Measurements from ENCODE around the gene TP53TG5. TPM values are rescaled to one million over a fixed set of nuclear protein-coding genes. Genes with fewer than 3 reads are reported as not detected.

TP53TG5 gene
- total and polyA plus RNA-seq, 7 donors: 0.03 to 0.36 TPM; not detected in 5

DNA sequence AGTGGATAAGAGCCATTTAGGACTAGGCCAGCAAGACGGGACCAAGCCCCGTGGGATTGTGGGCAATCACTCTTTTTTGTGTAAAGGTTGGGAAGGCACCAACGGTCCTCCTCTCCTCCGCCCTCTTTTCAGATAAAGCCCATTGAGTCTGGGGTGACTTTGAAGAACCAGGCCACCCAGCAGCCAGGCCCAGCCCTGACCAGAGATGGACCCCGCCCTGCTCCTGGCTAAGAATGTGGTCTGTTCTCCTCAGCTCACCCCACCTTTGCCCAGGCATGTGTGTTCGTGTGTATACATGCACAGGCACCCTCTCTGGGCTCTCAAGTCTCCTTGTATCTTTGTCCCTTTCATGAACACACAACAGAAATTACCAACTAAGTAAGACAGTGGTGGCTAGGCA lies 39.0 kb downstream of the TP53TG5 start:
- intact Hi-C loops (cut with DNase I): loop anchor here (5.0 kb wide), 1 partner anchor 108 kb away; no protein-coding TSS in a partner anchor
- Histone ChIP-seq H3K27ac (peak overlapping the region; percentile 94 to 99 (median 97)), H3K36me3 (peaks cover 6 to 31% (median 11%) of the 10 kb centered on the region in 4 donors), H3K4me3 (no peak overlapping the region), H3K9me3 (no peaks in the 10 kb centered on the region), H3K4me1 (peaks cover 6 to 88% (median 82%) of the 10 kb centered on the region in 4 donors), H3K27me3 (no peaks in the 10 kb centered on the region)
- TF ChIP-seq POLR2A (IDR thresholded peaks at IDR 0.05): no peak
- TF ChIP-seq, protein P1, sequence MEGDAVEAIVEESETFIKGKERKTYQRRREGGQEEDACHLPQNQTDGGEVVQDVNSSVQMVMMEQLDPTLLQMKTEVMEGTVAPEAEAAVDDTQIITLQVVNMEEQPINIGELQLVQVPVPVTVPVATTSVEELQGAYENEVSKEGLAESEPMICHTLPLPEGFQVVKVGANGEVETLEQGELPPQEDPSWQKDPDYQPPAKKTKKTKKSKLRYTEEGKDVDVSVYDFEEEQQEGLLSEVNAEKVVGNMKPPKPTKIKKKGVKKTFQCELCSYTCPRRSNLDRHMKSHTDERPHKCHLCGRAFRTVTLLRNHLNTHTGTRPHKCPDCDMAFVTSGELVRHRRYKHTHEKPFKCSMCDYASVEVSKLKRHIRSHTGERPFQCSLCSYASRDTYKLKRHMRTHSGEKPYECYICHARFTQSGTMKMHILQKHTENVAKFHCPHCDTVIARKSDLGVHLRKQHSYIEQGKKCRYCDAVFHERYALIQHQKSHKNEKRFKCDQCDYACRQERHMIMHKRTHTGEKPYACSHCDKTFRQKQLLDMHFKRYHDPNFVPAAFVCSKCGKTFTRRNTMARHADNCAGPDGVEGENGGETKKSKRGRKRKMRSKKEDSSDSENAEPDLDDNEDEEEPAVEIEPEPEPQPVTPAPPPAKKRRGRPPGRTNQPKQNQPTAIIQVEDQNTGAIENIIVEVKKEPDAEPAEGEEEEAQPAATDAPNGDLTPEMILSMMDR (IDR thresholded peaks at IDR 0.05): no peak
- no peak for TF ChIP-seq POLR2AphosphoS5 (IDR thresholded peaks at IDR 0.05)
- no peak for TF ChIP-seq EP300 (IDR thresholded peaks at IDR 0.05)
- no peak for DNase-seq
- 21 to 76% methylated on average over 6 of the region's 6 CpGs for WGBS, 2 donors

DNA sequence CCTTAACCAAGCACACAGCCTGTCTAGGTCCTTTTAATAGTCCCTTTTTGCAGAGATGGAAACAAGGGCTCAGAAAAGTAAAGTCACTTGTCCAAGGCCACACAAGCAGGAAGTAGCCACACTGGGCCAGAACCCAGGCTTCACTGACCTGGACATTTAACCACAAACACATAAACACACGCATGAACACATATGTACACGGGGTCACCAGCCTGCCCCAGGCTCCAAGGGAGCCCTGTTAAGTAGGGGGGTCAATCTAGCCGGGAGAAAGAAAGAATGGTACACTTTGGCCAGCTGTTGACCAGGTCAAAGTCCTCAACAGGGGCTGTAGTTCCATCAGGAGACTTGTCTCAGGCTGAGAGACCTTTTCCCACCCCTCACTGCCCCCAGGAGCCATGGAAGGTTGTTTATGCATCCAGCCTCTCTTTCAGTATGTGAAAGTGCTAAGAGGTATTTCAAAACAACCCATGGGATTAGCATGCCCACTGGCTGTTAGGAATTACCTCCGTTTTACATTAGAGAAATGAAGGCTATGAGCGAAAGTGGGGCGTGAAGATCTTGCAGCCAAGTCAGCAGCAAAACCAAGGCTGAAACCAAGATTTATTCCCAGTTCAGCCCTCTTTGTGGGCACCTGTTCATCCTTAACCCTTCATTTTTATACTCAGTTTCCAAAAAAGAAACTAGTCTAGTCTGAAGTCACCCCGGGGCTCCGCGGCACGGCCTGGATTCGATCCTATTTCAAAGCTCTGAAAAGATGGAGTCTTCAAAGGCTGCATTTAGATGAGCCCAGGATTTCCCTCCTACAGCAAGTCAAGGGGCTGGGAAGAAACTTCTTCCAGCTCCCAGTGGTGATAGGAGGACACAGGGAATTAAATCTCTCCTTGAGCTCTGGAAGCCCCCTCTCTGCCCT lies 39.7 kb downstream of the TP53TG5 start:
- Histone ChIP-seq H3K36me3 (peaks cover 6 to 38% (median 14%) of the 10 kb centered on the region in 4 donors), H3K27ac (peak overlapping the region; percentile 94 to 99 (median 97)), H3K4me3 (peak overlapping the region in 1 of 4 donors; percentile 12), H3K4me1 (peaks cover 6 to 81% (median 75%) of the 10 kb centered on the region in 4 donors), H3K9me3 (no peaks in the 10 kb centered on the region), H3K27me3 (no peaks in the 10 kb centered on the region)
- DNase-seq: no peak
- TF ChIP-seq, protein P1 (IDR thresholded peaks at IDR 0.05): no peak
- TF ChIP-seq POLR2A (IDR thresholded peaks at IDR 0.05): no peak
- TF ChIP-seq EP300 (IDR thresholded peaks at IDR 0.05): no peak
- TF ChIP-seq POLR2AphosphoS5 (IDR thresholded peaks at IDR 0.05): no peak
- intact Hi-C loops (cut with DNase I): loop anchor here (5.0 kb wide), 1 partner anchor 109 kb away; no protein-coding TSS in a partner anchor
- 69 to 88% methylated on average over 11 of the region's 11 CpGs for WGBS, 2 donors

DNA sequence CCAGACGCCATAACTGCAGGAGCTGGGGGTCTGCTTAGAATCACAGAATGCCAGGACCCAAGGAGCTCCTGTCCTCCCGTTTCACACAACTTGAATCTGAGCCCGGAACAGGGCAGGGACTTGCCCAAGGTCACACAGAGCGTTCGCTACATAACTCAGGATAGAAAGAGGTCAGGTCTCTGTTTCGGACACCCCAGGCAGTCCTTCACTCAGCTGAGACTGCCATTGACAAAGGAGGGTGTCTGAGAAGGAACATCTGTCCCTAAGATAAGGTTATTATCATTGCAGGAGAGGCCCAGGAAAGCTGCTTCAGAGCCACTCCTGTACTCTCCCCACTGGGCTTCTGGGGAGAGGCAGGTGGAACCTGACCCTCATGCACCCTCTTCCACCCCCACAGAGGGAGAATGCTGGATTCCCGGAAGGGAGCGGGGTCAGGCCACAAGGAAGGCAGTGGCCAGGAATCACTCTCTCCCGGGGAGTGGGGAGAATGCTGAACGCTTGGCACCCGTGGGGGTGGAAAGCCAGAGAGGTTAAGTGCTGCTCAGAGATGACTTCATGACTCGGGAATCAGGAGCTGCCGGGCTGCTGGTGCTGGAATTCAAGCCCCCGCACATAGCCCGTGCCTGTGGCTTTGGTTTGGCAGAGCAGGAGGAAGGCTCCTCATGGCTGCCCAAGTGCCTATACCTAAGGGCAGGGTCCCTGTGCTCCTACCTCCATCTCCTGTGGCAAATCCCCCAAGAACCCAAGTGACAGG lies 40.6 kb downstream of the TP53TG5 start:
- Histone ChIP-seq H3K27ac (peak overlapping the region; percentile 94 to 99 (median 97)), H3K27me3 (no peaks in the 10 kb centered on the region), H3K36me3 (peaks cover 12 to 46% (median 22%) of the 10 kb centered on the region in 4 donors), H3K4me3 (peak overlapping the region in 1 of 4 donors; percentile 12), H3K4me1 (peaks cover 6 to 73% (median 67%) of the 10 kb centered on the region in 4 donors), H3K9me3 (no peaks in the 10 kb centered on the region)
- peak; percentile 83 for DNase-seq
- 12 to 64% methylated on average over 15 of the region's 15 CpGs for WGBS, 2 donors
- intact Hi-C loops (cut with DNase I): loop anchor here (5.0 kb wide), 1 partner anchor 110 kb away; no protein-coding TSS in a partner anchor
- TF ChIP-seq, protein P1 (IDR thresholded peaks at IDR 0.05): no peak
- TF ChIP-seq EP300 (IDR thresholded peaks at IDR 0.05) (peak in 1 of 4 donors; percentile 42), POLR2A (IDR thresholded peaks at IDR 0.05) (no peak), POLR2AphosphoS5 (IDR thresholded peaks at IDR 0.05) (peak in 3 of 4 donors; percentile 27 to 49 (median 41))

DNA sequence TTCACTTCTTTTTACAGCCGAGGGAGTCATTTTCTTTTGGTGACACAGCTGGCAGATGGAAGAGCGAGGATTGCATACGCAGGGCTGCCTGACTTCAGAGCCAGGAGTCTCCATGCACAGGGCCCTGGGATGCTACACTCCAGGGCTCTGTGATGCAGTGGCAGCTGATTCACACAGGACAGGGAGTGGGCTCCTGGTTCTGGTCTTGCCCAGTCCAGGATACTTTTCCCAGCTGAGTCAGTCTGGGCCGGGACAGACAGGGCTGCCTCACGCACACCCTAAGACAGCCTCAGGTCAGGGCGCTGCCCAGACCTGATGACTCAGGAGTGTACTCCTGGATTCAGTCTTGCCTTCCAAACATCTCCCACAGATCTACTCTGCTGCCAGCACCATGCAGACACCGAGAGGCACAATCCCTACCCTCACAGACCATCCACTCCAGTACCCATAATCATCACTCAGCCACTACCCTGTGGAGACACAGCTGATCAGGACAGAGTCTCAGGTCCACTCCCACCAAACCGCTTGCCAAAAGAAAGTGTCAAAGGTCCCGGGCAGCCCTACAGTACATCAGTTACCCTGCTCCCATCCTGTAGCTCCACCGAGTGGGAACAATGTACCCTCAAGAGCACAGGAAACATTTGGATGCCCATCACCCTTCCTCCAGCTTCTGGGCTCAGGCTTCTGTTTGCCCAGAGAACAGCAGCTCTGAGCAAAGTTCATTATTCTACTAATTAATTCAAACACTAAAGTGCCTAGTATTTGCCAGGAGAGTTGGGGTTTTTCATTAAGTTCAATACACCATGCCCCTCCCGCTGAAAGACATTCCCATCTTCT lies 41.4 kb downstream of the TP53TG5 start:
- WGBS, 2 donors: 22 to 71% methylated on average over 11 of the region's 11 CpGs
- peaks cover 20 to 54% (median 29%) of the 10 kb centered on the region in 4 donors for H3K36me3 ChIP-seq
- no peaks in the 10 kb centered on the region for H3K27me3 ChIP-seq
- H3K9me3 ChIP-seq: no peaks in the 10 kb centered on the region
- DNase-seq: peak; percentile 85
- H3K4me3 ChIP-seq: peak overlapping the region in 1 of 4 donors; percentile 12
- H3K4me1 ChIP-seq: peaks cover 6 to 65% (median 59%) of the 10 kb centered on the region in 4 donors
- peak overlapping the region; percentile 94 to 99 (median 97) for H3K27ac ChIP-seq
- TF ChIP-seq EP300 (IDR thresholded peaks at IDR 0.05) (peak in 2 of 4 donors; percentile 7 to 94), POLR2A (IDR thresholded peaks at IDR 0.05) (no peak), POLR2AphosphoS5 (IDR thresholded peaks at IDR 0.05) (peak; percentile 29 to 84 (median 47))
- TF ChIP-seq, protein P1 (IDR thresholded peaks at IDR 0.05): no peak
- intact Hi-C loops (cut with DNase I): loop anchor here (5.0 kb wide), 1 partner anchor 111 kb away; no protein-coding TSS in a partner anchor

Data from sigmoid colon (tissue), 7 donors.